Subcutaneous adipose tissue (tissue), 4 donors: Measurements from ENCODE around the gene LONRF3. TPM values are rescaled to one million over a fixed set of nuclear protein-coding genes. Genes with fewer than 3 reads are reported as not detected.

Source experiments
- total RNA-seq, 4 donors: library from RNA; depleted of rRNA; stranded (reverse); fragments of >200 nt; gene quantifications; one replicate each; pipeline ENCODE4 v1.1.0, GENCODE V29; 2016
- TF ChIP-seq, protein P1 (sequence below): fragments of 450-650 bp; IDR thresholded peaks from one replicate; pipeline ENCODE4 v1.5.1; 2016; ENCODE audit warnings: low read depth, mild to moderate bottlenecking, control low read depth, antibody characterized with exemption, moderate library complexity

The LONRF3 gene
- total RNA-seq, 4 donors from 2014 or later: 10.8 to 22.1 (median 12.3) TPM

DNA sequence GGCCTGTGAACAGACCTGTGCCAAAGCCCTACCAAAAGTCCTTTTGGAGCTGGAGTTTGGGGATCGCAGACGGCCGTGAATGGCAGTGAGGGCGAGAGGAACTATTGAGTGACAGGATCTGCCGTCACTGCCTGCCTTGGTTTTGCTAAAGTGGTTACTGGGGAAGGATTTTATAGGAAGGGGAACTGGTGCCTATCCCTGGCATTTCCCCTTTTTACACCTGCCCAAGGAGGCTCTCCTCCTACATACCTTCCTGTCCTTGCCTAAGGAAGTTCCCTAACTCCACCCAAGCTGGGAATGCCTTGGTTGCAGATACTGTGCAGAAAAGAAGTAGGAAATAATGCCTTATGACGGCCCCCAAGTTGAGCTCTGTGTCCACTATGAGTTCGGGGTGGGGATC is 14.5 kb downstream of the LONRF3 start:
- TF ChIP-seq, protein P1, sequence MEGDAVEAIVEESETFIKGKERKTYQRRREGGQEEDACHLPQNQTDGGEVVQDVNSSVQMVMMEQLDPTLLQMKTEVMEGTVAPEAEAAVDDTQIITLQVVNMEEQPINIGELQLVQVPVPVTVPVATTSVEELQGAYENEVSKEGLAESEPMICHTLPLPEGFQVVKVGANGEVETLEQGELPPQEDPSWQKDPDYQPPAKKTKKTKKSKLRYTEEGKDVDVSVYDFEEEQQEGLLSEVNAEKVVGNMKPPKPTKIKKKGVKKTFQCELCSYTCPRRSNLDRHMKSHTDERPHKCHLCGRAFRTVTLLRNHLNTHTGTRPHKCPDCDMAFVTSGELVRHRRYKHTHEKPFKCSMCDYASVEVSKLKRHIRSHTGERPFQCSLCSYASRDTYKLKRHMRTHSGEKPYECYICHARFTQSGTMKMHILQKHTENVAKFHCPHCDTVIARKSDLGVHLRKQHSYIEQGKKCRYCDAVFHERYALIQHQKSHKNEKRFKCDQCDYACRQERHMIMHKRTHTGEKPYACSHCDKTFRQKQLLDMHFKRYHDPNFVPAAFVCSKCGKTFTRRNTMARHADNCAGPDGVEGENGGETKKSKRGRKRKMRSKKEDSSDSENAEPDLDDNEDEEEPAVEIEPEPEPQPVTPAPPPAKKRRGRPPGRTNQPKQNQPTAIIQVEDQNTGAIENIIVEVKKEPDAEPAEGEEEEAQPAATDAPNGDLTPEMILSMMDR: no peak

DNA sequence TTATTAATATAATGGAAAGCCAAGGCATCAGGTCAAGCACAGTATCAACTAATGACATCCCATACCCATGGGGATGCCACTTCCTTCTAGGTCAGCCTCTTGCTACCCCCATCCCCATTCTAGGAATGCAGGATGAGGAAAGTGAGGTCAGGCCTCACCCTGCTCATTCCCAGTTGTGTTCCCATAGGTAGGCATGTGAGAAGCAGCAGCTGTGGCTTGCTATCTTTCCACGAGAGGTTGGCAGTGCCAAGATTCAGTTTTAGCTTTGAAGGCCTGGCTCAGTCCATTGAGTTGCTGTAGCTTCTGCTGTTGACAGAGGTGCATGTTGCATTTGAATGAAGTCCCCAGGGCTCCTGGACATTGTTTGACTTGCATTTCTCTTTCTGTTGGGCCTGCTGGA is 15.5 kb downstream of the LONRF3 start:
- TF ChIP-seq, protein P1: no peak

DNA sequence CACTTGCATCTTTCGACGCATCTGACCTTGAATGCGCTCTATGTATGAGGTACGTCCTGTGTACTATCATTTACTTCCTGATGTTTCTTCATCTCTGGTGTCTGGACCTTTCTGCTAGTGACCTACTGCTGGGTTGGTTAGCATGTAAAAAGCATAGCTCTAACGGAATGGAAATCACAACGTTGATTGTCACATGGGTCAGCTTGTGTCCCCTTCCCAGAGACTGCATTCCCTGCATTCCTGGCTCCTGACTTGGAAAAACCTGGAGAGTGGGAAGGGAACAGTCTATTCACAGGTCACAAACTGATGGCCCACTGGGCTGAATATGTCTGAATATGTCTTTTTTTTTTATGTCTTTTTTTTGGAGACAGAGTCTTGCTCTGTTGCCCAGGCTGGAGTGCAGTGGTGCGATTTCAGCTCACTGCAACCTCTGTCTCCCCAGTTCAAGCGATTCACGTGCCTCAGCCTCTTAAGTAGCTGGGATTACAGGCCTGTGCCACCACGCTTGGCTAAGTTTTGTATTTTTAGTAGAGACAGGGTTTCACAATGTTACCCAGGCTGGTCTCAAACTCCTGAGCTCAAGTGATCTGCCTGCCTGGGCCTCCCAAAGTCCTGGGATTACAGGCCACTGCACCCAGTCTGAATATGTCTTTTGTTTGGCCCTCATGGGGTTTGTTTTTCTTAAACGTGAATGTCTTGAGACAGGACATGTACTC is 16.3 kb downstream of the LONRF3 start:
- TF ChIP-seq, protein P1: no peak

DNA sequence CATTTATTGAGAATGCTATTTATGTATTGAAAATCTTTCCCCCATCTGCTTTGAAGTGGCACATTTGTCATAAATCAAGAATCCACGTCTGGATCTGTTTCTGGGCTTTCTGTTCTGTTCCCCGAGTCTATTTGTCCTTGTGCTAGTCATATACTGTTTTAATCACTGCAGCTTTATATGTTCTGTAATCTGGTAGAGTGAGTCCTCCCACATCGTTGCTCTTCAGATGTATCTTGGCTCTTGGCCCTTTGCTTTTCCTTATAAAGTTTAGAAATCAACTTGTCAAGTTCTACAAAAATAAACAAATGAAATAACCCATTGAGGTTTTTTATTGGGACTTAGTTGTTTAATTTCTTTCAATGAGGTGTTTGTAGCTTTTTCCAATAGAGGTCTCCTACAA is 29.0 kb downstream of the LONRF3 start:
- TF ChIP-seq, protein P1: no peak

DNA sequence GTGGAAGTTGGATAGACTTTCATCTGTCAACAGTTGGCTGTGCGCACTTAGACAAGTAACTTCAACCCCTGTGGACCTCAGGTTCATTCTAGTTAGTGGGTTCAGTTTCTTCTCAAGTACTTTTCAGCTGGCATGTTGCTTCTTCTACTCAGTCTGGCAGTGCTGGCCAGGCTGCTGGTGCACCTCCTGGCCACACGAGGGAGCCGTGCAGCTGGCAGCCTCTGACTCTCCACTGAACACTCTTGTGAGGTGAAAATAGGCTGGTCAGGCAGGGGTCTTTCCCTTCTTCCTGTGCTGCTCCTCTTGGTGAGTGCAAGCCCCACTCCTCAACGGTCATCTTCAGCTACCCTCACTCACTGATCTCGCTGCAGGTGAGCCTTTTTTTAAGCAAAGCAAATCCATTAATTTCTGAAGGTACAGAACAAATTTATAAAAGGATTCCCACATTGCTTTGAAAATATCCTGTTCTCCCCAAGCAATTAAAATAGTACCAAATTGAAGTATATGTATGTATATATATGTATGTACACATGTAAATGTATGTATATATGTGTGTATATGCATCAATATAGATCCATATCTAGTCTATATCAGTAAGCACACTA is 30.6 kb downstream of the LONRF3 start:
- TF ChIP-seq, protein P1: no peak

DNA sequence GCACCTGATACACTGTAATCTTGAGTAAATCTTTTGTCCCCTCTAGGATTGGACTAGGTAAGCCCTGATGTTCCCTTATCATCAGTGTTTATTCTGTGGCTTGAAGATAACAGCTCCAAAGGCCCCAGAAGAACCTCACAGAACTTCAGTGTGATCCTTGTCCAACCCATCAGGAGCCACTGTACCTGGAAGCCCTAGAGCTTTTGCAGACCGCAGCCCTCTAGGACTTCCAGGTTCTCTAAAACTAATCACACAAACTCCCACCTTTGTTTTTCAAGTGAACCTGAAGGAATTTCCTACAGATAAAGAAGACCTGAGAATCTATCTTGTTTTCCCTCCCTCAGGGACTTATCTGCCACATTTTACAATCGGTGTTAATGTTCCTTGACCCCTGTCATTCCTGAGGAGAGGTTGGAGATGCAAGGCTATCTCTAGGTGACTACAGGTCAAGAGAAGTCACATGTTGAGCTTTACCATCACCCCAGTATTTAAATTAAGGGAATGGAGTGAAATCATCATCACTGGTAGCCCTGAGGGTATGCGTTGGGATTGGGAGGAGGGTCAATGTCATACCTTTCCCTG is 32.9 kb downstream of the LONRF3 start:
- TF ChIP-seq, protein P1: no peak

DNA sequence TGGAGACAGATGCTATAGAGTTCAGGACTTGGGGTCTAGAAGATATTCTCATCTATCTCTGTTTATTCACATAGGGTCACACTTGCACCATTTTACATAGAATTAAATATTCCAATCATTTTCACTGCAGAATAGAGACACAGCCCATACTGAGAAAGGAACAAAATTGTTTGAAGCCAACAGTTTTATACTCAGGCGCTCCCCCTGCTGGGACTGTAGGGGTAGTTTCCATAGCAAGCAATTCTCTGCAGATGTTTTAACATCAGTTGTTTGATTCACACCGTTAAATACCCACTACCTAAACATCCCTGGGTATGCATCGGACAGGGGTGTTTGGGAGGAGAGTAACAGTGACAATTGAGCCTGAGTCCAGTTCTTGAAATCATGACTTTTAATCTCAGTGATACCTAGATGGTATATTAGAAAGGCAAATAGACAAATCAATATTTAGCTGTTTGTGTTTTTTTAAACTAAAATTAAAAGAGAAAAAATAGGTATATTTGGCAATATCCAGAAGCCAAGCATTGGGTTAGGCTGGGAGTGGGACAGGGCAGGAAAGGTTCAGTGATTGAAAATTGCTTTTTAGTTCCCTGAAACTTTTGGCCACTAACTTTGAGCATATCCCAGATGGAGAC is 33.8 kb downstream of the LONRF3 start:
- TF ChIP-seq, protein P1: no peak
